Measurements from ENCODE around the gene ATF7IP2. TPM values are rescaled to one million over a fixed set of nuclear protein-coding genes. Genes with fewer than 3 reads are reported as not detected.
A peak's percentile ranks its signal among the peaks of the same experiment; 100 is the strongest.

Gene ATF7IP2
- total and polyA plus RNA-seq, 2 of the 13 experiments (the other 11 are each of a cell fraction or from before 2014, with no cell fraction given): 117 to 217 TPM

DNA sequence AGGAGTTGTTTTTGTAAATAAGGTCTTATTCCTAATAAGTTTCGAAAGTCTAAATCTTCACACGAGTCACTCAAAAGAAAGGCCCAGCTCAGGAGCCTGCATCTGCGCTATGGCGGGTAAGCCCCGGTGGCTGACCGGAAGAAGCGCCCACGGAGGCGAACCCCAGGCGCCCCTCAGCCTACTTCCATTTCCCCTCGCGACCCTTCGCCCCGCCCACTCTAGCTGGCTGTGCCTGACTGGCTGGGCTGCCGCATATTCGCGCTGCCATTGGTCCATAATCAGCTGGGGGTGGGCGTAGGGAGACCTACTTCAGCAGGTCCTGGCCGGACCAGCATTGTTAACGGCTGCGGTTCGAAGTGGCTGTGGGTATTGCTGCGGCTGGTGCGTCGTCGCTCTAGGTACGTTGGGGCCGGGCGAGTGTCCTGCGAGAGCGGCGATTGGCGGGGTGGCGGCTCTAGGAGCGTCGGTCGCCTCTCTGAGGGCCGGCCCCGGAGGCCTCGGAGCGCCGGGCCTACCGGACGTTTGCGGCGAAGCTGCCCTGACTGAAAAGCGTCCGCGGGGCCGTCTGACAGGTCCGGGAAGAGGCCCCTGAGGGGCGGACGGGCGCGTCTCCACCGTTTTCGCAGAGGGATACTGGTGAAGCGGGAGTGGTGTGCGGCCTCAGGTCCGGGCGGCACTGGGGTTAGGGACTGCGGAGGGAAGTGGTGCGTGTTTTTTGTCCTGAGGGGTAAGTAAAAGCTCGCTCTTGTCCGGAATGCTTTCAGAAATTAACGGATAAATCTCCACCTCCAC lies at the start of gene ATF7IP2 (continued):
- TF ChIP-seq HNF1A (IDR thresholded peaks at IDR 0.05; ENCODE audit: low read depth) (no peak), HNF1A (CRISPR knock-in tag; IDR thresholded peaks at IDR 0.05; ENCODE audit: borderline replicate concordance) (peak; percentile 84; the same call in 1 of the 2 replicates), EP300 (IDR thresholded peaks at IDR 0.05; ENCODE audit: low read depth in 2 of 2, low read length in 2 of 2) (peak; percentile 36 to 90; a peak in 3 of 4 replicates), EP300 (CRISPR knock-in tag; IDR thresholded peaks at IDR 0.05; ENCODE audit: borderline replicate concordance) (peak; percentile 68; the same call in 1 of the 2 replicates), NFKBIZ (CRISPR knock-in tag; IDR thresholded peaks at IDR 0.05) (peak; percentile 91; the same call in 1 of the 2 replicates), ATF4 (CRISPR knock-in tag; IDR thresholded peaks at IDR 0.05) (peak in 1 of 2 experiments; percentile 83; a peak in 2 of 4 replicates), AKNA (CRISPR knock-in tag; IDR thresholded peaks at IDR 0.05; ENCODE audit: borderline replicate concordance) (no peak; the same call in 1 of the 2 replicates), ZNF768 (CRISPR knock-in tag; IDR thresholded peaks at IDR 0.05) (peak; percentile 95), ZNF567 (CRISPR knock-in tag; IDR thresholded peaks at IDR 0.05; ENCODE audit: borderline replicate concordance) (no peak; the same call in 1 of the 2 replicates), ZNF160 (CRISPR knock-in tag; IDR thresholded peaks at IDR 0.05) (peak; percentile 97), ZNF816 (CRISPR knock-in tag; IDR thresholded peaks at IDR 0.05; ENCODE audit: borderline replicate concordance) (peak; percentile 90; the same call in 1 of the 2 replicates), NFRKB (IDR thresholded peaks at IDR 0.05) (no peak), TAF15 (IDR thresholded peaks at IDR 0.05; ENCODE audit: low read depth, low read length, poor library complexity, severe bottlenecking) (peak; percentile 99), ZNF597 (CRISPR knock-in tag; IDR thresholded peaks at IDR 0.05) (no peak), ZNF773 (CRISPR knock-in tag; IDR thresholded peaks at IDR 0.05; ENCODE audit: borderline replicate concordance) (no peak; the same call in 1 of the 2 replicates)
